ACHN (cell line): ENCODE data around the gene GRK5.
A peak's percentile ranks its signal among the peaks of the same experiment; 100 is the strongest.
"Not testable (repeated sequence)": the region's sequence is repeated elsewhere in the genome, so short reads cannot be mapped to it uniquely, and the experiment has no call there.

Source experiments
- DNase-seq: peaks from one replicate; pipeline ENCODE4 v3.0.0-alpha.2; 2015
- in situ Hi-C: cut with HindIII; loops from 2 replicates; pipeline ENCODE4 v1.10.0; 2017; ENCODE audit warnings: low sequenced_read_pairs, low pct_ligation_motif_present, low pct_unique_long_range_greater_than_20kb

The GRK5 gene

GRCh38 chr10:119207366-119207666, at the start of gene GRK5:
GRK5 (plus strand) TSS chr10:119207571; CDS start chr10:119207918, 347 bp downstream.
- peak; percentile 98 for DNase-seq
- in situ Hi-C loops = loop anchor here (25.0 kb wide), 1 partner anchor 205 kb away; no protein-coding TSS in a partner anchor

GRCh38 chr10:119159332-119159731, 48.0 kb upstream of the GRK5 start:
- in situ Hi-C loops = no loop called here
- DNase-seq = no peak

- in situ Hi-C loops = no loop called here
- no peak for DNase-seq
These were observed 45.5 kb upstream of the GRK5 start for GRCh38 chr10:119161680-119162451.

- in situ Hi-C loops = no loop called here
These were observed 44.8 kb upstream of the GRK5 start for GRCh38 chr10:119162452-119163092.

GRCh38 chr10:119165171-119166117, 41.9 kb upstream of the GRK5 start, which contains the start of gene SFXN4:
SFXN4 (minus strand) TSS chr10:119165714; CDS start chr10:119165647, 67 bp downstream.
- peak; percentile 69 for DNase-seq
- in situ Hi-C loops = no loop called here

More at GRCh38 chr10:119162452-119163092, 44.8 kb upstream of the GRK5 start:
- DNase-seq = no peak

GRCh38 chr10:119166118-119166500, 41.3 kb upstream of the GRK5 start:
- in situ Hi-C loops = no loop called here
- no peak for DNase-seq

- DNase-seq = no peak
- in situ Hi-C loops = no loop called here
These were observed 40.8 kb upstream of the GRK5 start for GRCh38 chr10:119166564-119166963.

- no peak for DNase-seq
- in situ Hi-C loops = no loop called here
These were observed 40.3 kb upstream of the GRK5 start for GRCh38 chr10:119167041-119167440.

GRCh38 chr10:119174109-119174508, 33.3 kb upstream of the GRK5 start:
- in situ Hi-C loops = no loop called here
- no peak for DNase-seq

- no peak for DNase-seq
- in situ Hi-C loops = no loop called here
These were observed 31.2 kb upstream of the GRK5 start for GRCh38 chr10:119176166-119176565.

GRCh38 chr10:119177708-119178371, 29.5 kb upstream of the GRK5 start:
- in situ Hi-C loops = no loop called here
- DNase-seq = no peak

GRCh38 chr10:119178372-119179119, 28.8 kb upstream of the GRK5 start, which contains the start of gene PRDX3:
PRDX3 (minus strand) TSS chr10:119178812; CDS start chr10:119178790, 22 bp downstream.
- peak; percentile 94 for DNase-seq
- in situ Hi-C loops = no loop called here

- in situ Hi-C loops, DNase-seq: not testable (repeated sequence)
These were observed 26.4 kb upstream of the GRK5 start for GRCh38 chr10:119180850-119181400.

GRCh38 chr10:119183664-119184412, 23.5 kb upstream of the GRK5 start:
- in situ Hi-C loops = no loop called here
- no peak for DNase-seq

GRCh38 chr10:119189811-119190282, 17.5 kb upstream of the GRK5 start:
- in situ Hi-C loops = no loop called here
- DNase-seq = no peak

- DNase-seq = peak; percentile 89
- in situ Hi-C loops = no loop called here
These were observed 17.0 kb upstream of the GRK5 start for GRCh38 chr10:119190353-119190752.
